Lower leg skin (tissue), 3 donors: ENCODE results near the gene SNX24.

ENCODE experiments used
- CTCF ChIP-seq, 3 donors: fragments of 450-650 bp; IDR thresholded peaks; one replicate each; pipeline ENCODE4 v1.5.1; 2016; ENCODE audit warnings: antibody characterized with exemption in 3 of 3, mild to moderate bottlenecking in 3 of 3, moderate library complexity in 2 of 3
- POLR2A ChIP-seq, 2 donors: fragments of 450-650 bp; IDR thresholded peaks; one replicate each; pipeline ENCODE4 v1.6.1; 2016 to 2017; ENCODE audit warnings: antibody characterized with exemption in 2 of 2, mild to moderate bottlenecking in 1 of 2, moderate library complexity in 1 of 2

- no peak for TF ChIP-seq CTCF (IDR thresholded peaks at IDR 0.05)
- no peak for TF ChIP-seq POLR2A (IDR thresholded peaks at IDR 0.05)
Observed at GRCh38 chr5:122880170-122880689, 34.8 kb downstream of the SNX24 start.
